ENCODE data around the gene YKT6.

The YKT6 gene

DNA sequence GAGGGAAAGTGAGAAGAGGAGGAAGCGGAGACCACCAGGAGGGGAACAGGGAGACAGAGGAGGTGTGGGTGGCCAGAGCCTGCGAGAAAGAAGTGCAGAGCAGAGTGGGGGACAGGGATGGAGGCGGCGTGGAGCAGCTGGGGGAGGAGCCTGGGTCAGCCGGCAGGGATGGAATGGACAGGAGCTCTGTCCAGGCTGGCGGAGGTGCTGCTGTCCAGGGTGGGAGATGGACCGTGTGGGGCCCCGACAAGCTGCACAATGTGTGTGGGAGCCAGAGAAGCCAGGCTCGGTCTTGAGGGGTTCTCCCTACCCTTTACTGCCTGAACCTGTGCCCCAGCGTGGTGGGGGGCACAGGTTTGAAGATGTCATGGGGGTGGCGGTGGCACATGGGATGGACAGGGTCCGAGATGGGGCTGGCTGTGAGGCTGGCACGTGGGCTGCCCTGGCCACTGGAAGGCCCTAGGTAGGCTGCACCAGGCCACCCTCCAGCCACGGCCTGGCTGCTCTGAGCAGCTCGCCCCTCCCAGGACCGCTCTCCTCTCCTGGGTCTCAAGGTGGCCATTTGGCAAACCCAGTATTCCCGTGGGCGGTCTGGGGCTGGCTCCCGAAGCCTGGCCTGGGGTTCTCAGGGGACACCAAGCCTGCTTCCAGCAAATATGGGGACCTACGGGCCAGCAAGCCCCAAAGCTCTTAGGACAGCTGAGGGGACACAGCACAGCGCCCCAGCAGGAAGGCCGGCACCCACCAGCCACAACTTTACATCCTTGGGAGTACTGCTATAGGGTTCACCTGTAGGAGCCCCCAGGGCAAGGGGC, 32.3 kb downstream of the YKT6 start:
- DNase-seq (ENCODE audit: low read depth in 2 of 2), result no peak

DNA sequence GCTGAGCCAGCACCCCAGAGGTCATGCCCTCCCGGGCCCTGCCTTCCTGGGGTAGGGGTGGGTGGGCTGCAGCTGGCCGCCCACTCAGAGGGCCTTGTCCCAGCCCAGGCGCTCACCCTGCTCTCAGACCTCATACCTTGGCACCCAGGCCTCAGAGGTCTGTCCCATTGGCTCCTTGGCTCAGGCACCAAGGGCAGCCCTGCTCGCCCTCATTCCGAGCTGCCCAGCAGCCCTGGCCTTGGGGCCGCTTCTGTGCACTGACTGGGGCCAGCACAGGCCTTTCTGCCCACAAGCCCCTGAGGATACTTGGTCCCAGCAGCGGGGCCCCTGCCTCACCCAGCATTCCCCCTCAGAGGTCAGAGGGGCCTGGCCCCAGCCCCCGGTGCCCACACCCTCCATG, 34.3 kb downstream of the YKT6 start:
- no peak for DNase-seq (ENCODE audit: low read depth in 2 of 2)

DNA sequence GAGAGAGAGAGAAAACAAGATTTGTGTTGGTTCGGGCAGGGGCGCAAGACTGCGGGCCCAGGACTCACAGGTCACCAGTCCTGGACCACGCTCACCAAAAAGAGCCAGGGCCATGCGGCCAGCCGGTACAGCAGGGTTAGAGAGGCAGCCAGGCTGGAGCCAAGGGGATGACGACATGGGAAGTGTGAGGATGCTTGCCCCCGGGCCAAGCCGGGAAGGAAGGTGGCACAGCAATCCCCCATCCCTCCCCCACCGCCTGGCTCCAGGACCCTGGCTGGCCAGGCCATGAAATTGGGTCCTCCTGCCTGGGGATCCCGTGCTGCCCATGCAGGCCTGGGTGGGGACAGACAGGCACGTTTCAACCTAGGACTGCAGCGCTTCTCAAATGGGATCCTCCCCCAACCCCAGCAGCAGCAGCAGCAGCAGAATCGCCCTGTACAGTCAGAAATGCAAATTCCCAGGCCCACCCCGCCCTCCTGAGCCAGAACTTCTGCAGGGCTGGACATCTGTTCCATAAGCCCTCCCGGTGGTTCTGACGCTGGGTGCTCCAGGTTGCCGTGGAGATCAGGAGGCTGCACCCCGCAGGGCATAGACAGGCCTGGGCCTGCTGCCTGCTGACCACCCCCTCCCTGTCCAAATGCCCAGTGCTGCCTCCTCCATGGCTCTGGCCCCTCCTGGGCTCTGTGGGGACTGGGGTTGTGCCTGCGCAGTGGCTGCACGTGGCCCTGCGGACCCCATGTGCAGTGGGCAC, 35.0 kb downstream of the YKT6 start:
- DNase-seq (ENCODE audit: low read depth in 2 of 2), result no peak

DNA sequence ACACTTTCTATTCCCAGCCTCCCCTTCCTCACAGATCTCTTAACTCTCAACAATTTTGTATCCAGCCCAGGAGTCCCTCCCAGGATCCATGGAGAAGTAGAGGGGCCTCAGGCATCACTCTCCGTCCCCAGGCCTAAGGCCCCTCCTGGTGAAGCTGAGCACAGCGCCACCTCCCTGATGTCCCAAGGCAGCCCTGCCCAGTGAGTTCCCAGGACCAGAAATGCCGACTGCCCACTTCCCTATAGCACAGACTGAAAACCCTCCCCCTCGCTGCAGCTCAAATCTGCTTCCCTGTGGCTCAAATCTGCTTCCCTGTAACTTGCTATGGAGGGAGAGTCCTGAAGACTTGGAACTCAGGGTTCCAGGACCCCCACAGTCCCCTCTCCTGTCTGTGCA, 35.6 kb downstream of the YKT6 start:
- DNase-seq (ENCODE audit: low read depth in 2 of 2), result no peak

DNA sequence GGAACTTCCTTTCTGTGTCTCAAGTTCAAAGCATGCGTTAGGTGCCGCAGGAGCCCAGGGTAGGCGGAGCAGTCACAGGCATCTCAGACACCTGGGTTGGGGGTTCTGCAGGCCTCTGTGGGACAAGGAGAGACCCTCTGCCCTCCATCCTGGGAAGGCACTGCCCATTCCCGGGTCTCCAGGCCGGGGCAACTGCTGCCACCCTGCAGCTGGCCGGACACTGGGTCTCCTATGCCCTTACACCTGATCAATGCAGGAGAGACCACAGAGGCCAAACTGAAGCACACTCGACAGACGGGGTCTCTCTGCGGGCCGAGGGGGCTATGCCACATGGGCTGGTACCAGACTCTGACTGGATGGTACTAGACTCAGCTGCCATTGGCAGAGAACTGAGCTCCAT, 36.9 kb downstream of the YKT6 start:
- DNase-seq (ENCODE audit: low read depth in 2 of 2), result no peak

DNA sequence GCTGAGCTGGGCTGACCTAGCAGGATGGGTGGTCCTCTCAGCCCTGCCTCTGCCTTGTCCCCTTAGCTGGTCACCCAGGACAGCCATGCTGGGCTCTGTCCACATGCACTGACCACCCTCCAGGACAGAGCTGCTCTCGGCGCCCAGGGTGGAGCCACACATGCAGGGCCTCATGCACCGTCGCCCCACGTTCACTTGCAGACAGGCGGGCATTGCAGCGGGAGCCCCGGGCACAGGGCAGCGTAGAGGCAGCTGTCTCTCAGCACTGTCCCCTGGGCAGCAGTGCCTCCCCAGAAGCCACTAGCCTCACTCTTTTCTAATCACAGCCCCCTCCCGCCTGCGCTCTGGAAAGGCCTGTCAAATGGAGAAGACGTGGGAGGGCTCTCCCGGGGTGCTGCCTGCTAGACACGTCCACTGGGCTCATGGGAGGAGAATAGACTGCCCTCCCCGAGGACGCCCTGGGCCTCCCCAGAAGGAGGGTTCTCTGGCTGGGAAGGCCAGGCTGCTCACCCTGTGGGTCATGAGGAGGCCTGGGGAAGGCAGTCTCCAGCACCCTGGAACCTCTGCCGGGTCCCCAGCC, 37.4 kb downstream of the YKT6 start:
- no peak for DNase-seq (ENCODE audit: low read depth in 2 of 2)

DNA sequence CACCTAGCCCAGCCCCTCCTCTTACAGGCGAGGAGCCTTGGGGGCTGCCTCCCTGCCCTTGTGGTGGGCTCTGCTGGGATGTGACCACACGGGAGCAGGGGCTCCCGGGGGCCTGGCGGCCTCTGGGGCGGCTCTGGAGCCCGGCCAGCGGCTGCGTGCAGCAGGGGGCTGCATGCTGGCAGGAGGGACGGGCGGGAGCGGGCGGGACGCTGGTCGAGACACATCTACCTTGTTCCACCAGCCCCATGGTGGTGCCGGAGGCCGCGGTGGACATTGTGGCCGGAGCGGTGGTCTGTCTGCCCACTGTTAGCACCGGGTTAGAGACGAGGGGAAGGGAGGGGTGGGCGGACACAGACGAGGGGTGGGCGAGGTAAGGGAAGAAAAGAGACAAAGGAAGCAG, 38.6 kb downstream of the YKT6 start:
- no peak for DNase-seq (ENCODE audit: low read depth in 2 of 2)

DNA sequence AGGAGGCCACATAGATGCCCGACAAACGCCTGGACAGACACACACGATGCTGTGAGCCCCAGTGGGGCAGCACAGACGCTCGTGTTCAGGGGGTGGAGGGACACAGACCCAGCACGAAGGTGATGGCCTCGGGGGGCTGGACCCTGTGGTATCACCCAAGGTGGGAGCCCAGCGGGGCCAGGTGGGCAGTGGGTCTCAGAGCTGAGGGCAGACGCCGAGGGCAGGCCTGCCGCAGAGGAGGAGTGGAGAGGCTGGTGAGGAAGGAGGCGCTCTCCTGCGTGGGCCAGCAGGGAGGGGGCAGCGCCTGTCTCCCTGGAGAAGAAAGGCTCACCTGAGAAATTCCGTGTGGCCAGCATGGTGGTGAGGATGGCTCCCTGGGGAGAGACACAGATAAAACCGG, 39.6 kb downstream of the YKT6 start:
- no peak for DNase-seq (ENCODE audit: low read depth in 2 of 2)

DNA sequence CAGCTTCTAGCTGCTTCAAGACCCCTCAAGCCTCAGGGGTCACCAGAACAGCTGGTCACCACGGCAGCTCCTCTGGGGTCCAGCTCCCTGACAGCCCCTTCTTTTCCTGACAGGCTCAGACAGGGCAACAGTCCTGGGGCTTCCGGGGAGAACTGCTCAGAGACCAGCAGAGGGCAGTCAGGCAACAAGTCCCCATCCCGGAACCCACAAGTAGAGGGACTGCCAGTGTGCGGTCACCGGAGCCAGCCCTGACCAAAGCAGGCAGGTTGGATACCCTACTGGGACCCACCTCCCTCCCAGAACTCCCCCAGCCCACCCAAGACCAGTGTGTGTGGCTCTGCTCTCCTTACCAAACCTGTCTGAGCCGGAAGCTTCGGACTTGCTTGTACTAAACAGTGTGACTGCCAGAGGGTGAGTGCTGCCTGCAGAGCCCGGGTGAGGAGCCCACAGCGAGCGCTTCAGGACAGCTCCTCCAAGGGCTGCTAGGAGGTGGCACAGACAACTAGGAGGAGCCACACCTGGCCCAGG, 40.3 kb downstream of the YKT6 start:
- peak; percentile 12 to 26 for DNase-seq (ENCODE audit: low read depth in 2 of 2)

DNA sequence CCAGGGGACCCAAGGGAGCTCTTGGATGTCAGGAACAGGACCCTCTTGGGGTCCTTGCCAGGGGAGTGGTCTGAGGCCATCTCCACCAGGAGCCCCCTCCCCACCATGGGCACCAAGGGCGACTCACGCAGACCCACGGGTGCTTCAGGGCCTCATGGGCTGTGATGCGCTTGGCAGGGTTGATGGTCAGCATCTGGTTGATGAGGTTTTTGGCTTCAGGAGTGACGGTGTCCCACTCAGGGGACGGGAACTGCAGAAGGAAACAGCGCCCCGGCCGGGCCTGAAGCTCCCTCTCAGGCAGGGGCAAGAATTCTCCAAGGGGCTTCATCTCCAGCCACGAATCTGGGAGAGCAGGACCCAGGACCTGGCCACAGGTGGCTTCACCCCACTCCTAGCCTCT, 41.3 kb downstream of the YKT6 start:
- DNase-seq (ENCODE audit: low read depth in 2 of 2), result no peak

DNA sequence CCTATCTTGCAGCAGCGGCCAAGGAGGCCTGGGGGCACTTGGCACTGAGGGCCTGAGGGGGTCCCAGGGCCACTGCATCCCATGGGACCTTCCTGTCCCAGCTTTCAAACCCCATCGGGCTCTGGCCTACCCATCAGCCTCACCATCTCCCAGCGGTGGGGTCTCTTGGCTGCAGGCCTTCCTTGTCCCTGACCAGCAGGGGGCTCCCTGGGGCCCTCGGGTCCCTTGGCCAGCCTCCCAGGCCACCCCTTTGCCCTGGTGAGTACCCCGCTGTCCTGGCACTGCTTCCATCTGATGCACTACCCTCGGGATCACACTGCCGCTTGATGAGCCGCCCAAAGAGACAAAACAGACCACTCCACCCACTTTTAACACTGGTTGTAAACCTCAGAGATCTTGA, 43.5 kb downstream of the YKT6 start:
- DNase-seq (ENCODE audit: low read depth in 2 of 2), result no peak

DNA sequence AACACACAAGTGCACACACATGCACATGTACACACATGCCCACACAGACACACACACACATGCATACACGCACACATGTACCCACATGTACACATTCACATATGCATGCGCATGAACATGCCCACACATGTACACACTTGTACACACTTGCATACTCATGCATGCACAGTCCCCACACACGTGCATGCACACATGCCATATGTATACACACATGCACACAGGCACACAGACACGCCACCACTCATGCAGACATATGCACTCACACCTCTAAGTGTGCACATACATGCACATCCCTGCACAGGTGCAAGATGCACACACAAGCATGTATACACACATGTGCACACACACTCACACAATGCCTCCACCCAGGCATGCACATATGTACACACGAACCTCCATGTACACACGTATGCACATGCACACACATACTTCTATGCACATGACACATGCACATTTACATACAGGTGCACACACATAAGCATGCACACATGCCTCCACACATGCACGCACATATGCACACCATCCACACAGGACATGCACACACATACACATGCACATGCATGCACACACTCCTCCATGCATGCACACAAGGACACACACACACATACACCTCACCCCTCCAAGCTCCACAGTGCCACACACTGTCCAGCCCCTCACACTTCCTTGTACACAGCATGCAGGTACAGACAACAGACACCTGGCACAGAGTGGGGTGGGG, 45.8 kb downstream of the YKT6 start:
- DNase-seq (ENCODE audit: low read depth in 2 of 2), result no peak

DNA sequence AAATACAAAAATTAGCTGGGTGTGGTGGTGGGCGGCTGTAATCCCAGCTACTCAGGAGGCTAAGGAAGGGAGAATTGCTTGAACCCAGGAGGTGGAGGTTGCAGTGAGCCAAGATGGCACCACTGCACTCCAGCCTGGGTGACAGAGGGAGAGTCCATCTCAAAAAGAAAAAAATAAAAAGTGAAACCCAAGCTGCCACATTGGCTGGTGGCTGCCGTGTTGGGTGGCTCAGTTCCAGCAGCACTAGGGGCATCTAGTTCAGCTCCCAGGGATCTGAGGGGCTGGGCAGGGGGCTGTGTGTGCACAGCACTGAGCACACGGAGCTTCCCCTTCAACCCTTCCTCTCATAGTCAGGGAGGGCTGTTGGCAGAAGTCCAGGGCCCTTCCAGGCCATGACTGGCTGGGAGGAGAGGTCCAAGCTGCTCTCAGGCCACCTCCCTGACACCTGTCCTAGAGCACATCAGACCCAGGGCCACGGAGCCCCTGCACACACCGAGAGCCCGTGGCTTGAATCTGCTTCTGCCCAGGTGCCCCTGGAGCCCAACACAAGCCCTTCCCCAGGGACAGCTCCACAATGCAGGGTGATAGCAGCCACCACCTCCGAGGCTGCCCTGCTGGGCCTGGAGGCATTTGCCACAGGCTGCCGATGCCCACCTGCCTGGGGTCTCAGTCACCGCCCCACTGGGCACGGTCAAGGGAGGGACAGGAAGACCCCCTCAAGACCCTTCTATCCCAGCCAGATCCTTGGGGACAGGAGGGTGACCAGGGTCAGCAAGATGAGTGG, 47.3 kb downstream of the YKT6 start:
- DNase-seq (ENCODE audit: low read depth in 2 of 2), result no peak

DNA sequence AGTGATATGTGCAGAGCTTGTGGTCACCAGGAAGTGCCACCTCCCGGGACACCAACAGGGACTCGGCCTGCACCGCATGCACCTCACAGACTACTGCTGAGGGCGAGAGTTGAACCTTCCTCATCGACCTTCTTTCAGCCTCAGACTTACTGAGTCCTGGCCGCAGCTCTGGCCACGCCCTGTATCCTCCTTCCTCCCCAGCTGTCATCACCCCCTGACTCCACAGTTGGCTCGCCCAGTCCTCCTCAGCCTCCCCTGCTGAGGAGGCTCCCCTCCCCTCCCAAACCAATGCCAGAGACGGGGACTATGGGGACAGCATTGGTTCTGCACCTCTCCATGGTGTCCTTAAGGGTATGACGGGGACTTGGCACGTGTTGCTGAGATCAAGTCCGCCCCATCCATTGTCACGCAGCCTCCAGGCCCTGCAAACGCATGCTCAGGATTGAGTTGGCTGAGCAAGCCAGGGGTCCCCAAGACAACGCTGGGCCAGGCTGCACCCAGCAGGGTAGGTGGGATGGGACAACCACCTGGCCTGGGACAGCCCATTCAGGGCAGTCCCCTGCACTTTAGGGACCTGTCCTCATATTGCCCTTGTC, 49.0 kb downstream of the YKT6 start:
- DNase-seq (ENCODE audit: low read depth in 2 of 2), result no peak

DNA sequence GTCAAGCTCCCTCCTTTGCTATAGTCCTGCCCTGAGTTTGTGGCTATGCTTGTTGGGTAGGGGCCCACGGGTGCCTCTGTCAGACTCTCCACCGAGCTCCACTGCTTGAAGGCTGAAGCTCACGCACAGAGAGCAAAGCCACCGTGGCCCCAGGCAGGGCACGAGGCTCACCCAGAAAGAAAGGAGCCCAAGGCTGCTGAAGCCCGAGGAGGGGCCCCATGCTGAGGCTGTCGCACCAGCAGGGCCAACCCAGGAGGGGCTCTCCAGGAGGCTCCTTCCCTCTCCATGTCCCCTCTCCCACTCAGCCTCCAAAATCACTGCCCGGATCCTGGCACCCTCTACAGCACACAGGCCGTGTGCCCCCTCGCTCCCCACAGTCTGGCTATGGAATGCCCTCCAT, 50.5 kb downstream of the YKT6 start:
- DNase-seq (ENCODE audit: low read depth in 2 of 2), result no peak

DNA sequence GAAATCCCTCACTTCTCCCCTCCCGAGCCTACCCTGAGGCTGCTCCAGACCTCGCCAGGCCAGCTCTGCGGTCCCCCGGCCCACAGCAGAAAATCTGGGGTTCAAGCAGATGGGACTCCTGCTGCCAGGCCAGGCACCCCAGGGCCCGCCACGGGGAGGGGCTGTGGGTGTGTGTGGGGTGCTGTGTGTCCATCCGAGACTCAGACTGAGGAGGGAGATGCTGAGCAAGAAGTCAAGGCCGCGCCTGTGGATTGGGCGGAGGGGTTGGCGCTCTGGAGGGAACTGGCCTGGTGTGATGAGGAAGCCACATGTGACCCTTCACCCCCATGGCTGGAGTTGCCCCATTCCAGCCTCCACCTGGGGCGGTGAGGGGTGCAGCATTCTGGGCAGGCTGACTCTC, 51.1 kb downstream of the YKT6 start:
- no peak for DNase-seq (ENCODE audit: low read depth in 2 of 2)

DNA sequence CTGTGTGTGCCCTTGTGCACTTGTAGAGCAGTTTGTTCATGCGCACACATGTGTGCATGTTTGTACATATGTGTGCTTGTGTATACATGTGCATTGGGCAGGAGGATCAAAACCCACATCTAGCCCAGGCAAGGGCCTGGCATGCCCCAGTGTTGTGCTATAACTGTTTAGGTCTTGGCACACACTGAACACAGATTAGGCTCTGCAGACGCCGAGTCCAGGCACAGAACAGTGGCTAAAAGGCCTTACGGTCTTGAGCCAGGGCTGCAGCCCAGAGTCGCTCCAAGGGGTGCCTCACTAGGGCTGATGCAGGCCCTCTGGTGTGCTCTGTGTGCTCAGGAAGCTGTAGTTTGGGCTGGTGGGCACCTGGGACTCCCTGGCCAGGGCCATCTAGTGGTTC, 55.7 kb downstream of the YKT6 start:
- no peak for DNase-seq (ENCODE audit: low read depth in 2 of 2)

DNA sequence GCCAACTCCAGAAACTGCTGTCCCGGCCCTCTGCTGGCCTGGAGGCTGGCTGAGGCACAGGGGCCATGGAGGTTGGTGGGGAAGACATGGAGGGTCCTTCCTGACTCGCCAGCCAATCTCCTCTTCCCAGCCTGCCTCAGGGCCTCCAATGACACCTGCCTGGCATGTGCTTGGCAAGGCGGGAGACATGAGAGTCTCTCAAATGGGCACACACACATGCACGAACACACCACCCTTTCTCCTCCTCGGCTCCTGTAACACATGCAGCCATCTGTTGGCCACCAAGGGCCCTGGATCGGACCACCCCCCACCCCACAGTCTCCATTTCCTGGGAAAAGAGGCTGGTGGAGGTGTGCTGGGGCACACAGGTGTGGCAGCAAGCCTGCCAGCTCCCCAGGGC, 56.4 kb downstream of the YKT6 start:
- no peak for DNase-seq (ENCODE audit: low read depth in 2 of 2)

DNA sequence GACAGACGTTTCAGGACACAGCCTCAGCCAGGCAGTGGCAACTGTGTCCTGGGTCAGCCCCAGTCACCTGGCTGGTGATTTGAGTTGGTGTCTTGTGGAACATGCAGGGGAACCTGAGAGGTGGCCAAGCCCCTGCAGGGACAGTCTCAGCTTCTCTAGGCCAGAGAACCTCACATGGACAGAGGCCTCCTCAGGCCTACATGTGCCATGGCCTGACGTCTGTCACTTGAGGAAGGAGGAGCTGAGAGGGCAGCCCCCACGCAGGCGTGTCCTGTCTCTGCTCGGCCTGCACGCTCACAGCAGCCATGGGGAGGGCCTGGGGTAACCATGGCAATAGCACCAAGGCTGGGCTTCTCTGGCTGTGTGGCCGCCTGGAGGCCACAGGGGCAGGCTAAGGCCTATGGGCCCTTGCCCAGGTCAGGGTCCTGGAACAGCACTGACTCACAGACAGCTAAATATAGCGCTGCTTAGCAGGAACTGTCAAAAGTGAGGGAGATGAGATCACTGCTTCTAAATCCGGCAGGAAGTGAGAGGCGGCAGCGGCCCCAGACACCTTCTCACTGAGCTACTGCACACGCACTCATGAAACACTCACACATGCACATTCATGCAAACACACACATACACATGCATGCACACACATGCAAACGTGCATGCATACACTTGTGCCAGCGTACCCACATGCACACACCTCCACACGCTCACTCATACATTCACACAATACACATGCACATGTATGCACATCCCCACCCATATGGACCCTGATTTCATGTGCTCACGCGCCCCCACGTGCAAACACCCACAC, 57.0 kb downstream of the YKT6 start:
- DNase-seq (ENCODE audit: low read depth in 2 of 2), result peak; percentile 26 to 32

DNA sequence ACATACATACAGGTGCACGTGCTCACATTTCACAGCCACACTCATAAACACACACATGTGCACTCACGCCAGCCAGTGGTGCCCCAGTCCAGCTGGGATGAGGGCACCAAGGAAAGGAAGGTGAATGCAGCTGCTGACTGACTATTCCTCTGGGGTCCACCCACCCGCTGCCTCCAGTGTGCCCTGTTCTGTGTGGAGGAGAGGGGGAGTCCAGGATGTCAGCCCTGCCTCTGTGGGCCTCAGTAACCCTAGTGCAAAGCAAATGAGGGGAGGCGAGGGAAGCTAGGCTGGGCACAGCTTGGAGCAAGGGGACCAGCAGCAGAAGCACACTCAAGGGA, 57.6 kb downstream of the YKT6 start:
- no peak for DNase-seq (ENCODE audit: low read depth in 2 of 2)

Data from fibroblast of skin of left biceps (primary cell).